Duodenal mucosa (tissue), 2 donors: ENCODE data around the gene ADGRV1.
"Not testable (repeated sequence)": the region's sequence is repeated elsewhere in the genome, so short reads cannot be mapped to it uniquely, and the experiment has no call there.

Experiments used
- H3K27ac ChIP-seq: one replicate; pipeline ENCODE4 v1.7.0; 2013; ENCODE audit warnings: low read depth, low read length
- H3K27me3 ChIP-seq, 2 donors: one replicate each; pipeline ENCODE4 v1.7.0; 2013; ENCODE audit warnings: low read length in 2 of 2, control low read depth in 1 of 2; ENCODE audit not compliant: insufficient read depth in 2 of 2, control insufficient read depth in 1 of 2
- H3K36me3 ChIP-seq, 2 donors: one replicate each; pipeline ENCODE4 v1.7.0; 2013; ENCODE audit warnings: low read length in 2 of 2, control low read depth in 1 of 2; ENCODE audit not compliant: insufficient read depth in 2 of 2, control insufficient read depth in 1 of 2
- H3K4me1 ChIP-seq, 2 donors: one replicate each; pipeline ENCODE4 v1.7.0; 2013; ENCODE audit warnings: low read length in 2 of 2, control low read depth in 1 of 2; ENCODE audit not compliant: insufficient read depth in 2 of 2, control insufficient read depth in 1 of 2
- H3K4me3 ChIP-seq, 2 donors: one replicate each; pipeline ENCODE4 v1.7.0; 2013; ENCODE audit warnings: low read length in 2 of 2, low read depth in 1 of 2
- H3K9ac ChIP-seq, 2 donors: one replicate each; pipeline ENCODE4 v1.7.0; 2013; ENCODE audit warnings: low read length in 2 of 2, low read depth in 1 of 2
- H3K9me3 ChIP-seq, 2 donors: one replicate each; pipeline ENCODE4 v1.7.0; 2013; ENCODE audit warnings: low read length in 2 of 2, control low read depth in 1 of 2; ENCODE audit not compliant: control insufficient read depth in 1 of 2

ADGRV1 gene

DNA sequence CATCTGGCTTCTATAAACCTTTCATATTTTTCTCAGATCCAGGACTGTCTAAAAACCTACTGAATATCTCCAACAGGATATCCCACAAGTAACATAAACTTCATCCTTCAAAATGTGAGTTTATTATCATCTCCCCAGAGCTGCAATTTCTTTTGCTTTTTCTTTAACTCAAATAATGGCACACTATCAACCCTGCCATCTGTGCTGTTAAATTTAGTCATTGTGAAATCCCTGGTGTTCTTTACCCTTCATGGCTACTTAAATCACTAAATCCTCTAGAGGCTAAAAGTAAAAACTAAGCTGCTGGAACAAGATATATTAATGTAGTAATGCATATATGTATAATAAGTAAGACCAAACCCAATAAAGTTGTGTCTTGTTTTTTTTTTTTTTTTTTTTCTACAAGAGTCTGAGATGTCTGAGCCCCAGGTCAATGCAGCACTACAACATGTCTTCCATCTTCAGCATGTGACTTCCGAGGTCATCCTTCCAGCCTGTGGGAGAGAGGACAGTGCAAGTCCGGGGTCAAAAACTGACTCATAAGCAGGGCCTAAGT lies 362.9 kb downstream of the ADGRV1 start:
- Histone ChIP-seq H3K9ac (no peak overlapping the region), H3K36me3 (no peaks in the 10 kb centered on the region), H3K9me3 (no peaks in the 10 kb centered on the region)

DNA sequence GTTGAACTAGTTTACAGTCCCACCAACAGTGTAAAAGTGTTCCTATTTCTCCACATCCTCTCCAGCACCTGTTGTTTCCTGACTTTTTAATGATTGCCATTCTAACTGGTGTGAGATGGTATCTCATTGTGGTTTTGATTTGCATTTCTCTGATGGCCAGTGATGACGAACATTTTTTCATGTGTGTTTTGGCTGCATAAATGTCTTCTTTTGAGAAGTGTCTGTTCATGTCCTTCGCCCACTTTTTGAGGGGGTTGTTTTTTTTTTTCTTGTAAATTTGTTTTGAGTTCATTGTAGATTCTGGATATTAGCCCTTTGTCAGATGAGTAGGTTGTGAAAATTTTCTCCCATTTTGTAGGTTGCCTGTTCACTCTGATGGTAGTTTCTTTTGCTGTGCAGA lies 365.6 kb downstream of the ADGRV1 start:
- H3K27me3 ChIP-seq, H3K36me3 ChIP-seq, H3K4me3 ChIP-seq, H3K4me1 ChIP-seq, H3K9me3 ChIP-seq, H3K9ac ChIP-seq, H3K27ac ChIP-seq: not testable (repeated sequence)

More for the DNA sequence above, 362.9 kb downstream of the ADGRV1 start:
- Histone ChIP-seq H3K4me1 (no peaks in the 10 kb centered on the region), H3K4me3 (no peak overlapping the region), H3K27ac (no peak overlapping the region), H3K27me3 (no peaks in the 10 kb centered on the region)

DNA sequence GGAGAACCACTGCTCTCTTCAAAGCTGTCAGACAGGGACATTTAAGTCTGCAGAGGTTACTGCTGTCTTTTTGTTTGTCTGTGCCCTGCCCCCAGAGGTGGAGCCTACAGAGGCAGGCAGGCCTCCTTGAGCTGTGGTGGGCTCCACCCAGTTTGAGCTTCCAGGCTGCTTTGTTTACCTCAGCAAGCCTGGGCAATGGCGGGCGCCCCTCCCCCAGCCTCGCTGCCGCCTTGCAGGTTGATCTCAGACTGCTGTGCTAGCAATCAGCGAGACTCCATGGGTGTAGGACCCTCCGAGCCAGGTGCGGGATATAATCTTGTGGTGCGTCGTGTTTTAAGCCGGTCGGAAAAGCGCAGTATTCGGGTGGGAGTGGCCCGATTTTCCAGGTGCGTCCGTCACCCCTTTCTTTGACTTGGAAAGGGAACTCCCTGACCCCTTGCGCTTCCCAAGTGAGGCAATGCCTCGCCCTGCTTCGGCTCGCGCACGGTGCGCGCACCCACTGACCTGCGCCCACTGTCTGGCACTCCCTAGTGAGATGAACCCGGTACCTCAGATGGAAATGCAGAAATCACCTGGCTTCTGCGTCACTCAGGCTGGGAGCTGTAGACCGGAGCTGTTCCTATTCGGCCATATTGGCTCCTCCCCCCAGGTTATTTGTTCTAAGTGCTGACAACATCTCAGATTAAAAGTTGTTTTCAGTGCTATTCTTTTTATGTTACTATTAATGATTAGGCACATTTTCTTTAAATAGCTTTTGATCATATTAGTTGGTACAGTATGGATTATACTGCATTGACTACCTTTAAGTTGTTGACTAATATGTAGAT lies 370.6 kb downstream of the ADGRV1 start:
- H3K9ac ChIP-seq, result not testable (repeated sequence)

DNA sequence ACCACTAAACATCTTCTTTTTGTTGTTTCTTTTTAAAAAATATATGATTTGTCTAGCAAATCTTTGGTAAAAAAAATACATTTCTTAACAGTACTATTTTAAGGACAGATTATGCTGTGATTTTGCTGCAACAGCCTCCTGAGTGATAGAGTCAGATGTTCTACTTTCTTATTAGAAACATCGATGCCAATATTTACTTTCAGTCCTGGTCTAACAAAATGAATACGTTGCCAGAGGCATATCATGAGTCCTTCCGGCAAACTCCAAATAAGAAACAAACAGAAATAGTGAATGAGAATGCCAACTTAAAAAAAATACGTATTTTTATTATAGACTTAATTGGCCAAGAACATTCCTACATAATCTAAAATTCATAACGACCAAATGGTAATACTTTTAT lies 371.5 kb downstream of the ADGRV1 start:
- Histone ChIP-seq H3K4me1 (no peaks in the 10 kb centered on the region), H3K27ac (no peak overlapping the region), H3K9ac (no peak overlapping the region), H3K36me3 (no peaks in the 10 kb centered on the region), H3K27me3 (no peaks in the 10 kb centered on the region), H3K9me3 (no peaks in the 10 kb centered on the region), H3K4me3 (no peak overlapping the region)

More for the DNA sequence above, 370.6 kb downstream of the ADGRV1 start:
- not testable (repeated sequence) for H3K4me1 ChIP-seq, H3K27ac ChIP-seq, H3K4me3 ChIP-seq, H3K27me3 ChIP-seq, H3K36me3 ChIP-seq, H3K9me3 ChIP-seq

DNA sequence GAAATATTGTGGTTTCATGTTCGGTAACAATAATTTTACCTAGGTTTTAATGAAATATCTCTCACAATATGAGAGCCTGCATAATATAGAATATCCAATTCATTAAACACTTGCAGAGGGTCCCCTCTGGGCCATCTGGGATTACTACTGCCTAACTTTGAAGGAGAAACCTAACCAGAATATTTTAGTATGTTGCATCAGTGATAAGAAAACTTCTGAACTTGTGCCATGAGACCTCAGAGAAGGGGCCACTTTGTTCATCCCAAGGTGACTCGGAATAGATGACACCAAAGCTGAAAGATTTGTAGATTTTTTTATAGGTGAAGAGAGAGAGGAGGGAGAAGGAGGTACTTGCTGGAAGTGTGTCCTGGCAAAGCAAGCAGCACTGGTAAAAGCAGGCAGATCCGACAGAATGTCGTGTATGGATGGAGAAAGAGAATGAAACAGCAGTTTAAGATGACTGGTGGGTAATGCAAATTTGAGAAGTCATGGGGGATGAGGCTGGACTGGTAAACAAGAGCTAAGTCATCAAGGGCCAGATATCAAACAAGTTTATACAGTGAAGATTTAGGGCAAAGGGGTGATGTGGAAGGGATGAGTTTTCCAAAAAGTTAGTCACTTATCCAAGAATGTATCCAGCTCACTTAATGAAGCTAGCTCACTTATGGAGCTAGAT lies 372.3 kb downstream of the ADGRV1 start:
- Histone ChIP-seq H3K36me3 (no peaks in the 10 kb centered on the region), H3K27ac (no peak overlapping the region), H3K9ac (no peak overlapping the region), H3K4me3 (no peak overlapping the region), H3K4me1 (no peaks in the 10 kb centered on the region), H3K9me3 (no peaks in the 10 kb centered on the region), H3K27me3 (no peaks in the 10 kb centered on the region)

DNA sequence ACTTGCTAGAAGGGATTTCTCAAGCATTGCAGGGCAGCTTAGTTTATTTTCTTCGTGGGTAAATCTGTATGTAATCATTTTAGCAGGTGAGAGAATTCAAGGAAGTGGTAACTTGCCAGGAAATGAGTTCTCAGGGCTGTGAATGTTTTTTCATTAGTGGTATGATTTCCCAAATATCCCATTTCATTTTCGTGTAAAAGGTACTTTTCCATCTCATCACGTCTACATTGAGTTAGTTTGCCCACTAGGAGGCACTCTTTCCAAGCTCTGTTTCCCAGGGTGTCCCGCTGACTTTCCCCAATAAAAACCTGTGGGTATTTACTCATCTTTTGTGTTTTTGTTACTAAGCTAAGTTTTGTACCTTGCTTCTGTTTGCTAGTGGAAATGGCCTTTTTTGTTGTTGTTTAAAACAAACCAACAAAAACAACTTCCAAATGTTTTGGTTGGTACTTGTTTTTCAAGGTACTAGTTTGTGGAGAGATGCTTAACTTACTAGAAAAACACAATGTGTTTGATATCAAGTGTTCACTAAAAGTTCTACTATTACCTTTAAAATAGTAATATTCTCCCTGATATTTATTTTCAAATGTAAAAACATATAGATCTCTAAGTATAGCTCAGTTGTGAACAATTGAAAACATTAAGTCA lies 373.6 kb downstream of the ADGRV1 start:
- H3K27me3 ChIP-seq, result no peaks in the 10 kb centered on the region
- no peaks in the 10 kb centered on the region for H3K4me1 ChIP-seq
- H3K9ac ChIP-seq, result no peak overlapping the region
- H3K27ac ChIP-seq, result no peak overlapping the region
- no peaks in the 10 kb centered on the region for H3K36me3 ChIP-seq
- no peaks in the 10 kb centered on the region for H3K9me3 ChIP-seq
- no peak overlapping the region for H3K4me3 ChIP-seq

DNA sequence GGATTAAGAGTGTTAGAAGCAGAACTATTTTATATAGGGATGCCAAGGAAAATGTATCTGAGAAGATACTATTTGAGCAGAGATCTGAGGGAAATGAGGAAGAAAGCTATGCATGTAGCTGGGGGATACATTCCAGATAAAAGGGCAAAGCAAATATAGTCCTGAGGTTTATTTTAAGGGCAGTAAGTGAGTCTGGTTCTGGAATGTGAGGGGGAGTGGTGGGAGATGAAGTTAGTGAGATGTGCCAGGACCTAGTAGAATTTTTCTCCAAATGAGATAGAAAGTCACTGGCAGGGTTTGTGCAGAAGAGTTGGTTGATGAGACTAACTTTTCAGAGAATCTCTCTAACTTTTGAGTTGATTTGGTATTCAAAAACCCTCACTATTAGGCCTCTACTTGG lies 374.7 kb downstream of the ADGRV1 start:
- Histone ChIP-seq H3K27me3 (no peaks in the 10 kb centered on the region), H3K36me3 (no peaks in the 10 kb centered on the region), H3K9ac (no peak overlapping the region), H3K4me3 (no peak overlapping the region), H3K27ac (no peak overlapping the region), H3K9me3 (no peaks in the 10 kb centered on the region), H3K4me1 (no peaks in the 10 kb centered on the region)

DNA sequence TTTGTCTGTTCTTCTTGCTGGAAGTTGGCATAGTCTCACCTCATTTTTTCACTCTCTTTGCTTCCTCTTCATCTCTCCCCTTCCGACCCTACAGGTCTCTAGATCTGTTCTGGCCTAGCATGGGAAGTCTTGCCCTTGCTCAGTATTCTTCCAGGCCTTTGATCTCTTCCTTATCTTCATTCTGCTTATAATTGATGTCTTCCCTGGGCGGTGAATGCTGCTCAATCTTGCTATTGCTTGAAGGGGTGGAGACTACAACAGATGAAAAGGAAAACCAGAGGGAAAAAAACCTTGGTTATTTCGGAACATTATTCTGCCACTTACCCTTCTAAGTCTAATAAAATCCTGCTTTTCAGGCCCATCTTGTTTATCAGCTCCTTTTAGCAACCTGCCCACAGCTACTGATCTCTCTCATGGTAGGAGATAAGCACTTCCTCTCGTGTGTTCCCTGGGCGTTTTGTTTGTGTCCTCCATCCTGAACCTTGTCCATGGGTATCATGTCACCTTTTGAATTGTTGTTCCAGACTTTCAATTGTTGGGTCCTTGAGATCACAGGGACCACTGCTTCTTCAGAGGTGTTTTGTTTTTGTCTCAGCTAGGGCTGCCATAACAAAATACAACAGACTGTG lies 375.6 kb downstream of the ADGRV1 start:
- Histone ChIP-seq H3K9me3 (no peaks in the 10 kb centered on the region), H3K4me3 (no peak overlapping the region), H3K27ac (no peak overlapping the region), H3K9ac (no peak overlapping the region), H3K4me1 (no peaks in the 10 kb centered on the region), H3K36me3 (no peaks in the 10 kb centered on the region), H3K27me3 (no peaks in the 10 kb centered on the region)

DNA sequence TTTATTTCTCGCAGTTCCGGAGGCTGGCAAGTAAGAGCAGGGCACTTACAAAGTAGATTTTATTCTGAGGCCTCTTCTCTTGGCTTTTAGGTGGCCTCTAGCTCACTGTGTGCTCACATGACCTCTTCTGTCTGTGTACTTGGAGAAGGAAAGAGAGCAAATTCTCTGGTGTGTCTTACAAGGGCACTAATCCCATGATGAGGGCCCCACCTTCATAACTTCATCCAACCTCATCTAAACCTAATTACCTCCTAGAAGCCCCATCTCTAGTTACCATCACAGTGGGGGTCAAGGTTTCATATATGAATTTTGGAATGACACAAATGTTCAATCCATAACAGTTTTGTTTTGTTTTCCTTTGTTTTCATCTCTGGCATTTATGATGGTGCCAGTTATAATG lies 376.1 kb downstream of the ADGRV1 start:
- Histone ChIP-seq H3K9me3 (no peaks in the 10 kb centered on the region), H3K27ac (no peak overlapping the region), H3K9ac (no peak overlapping the region), H3K4me1 (no peaks in the 10 kb centered on the region), H3K36me3 (no peaks in the 10 kb centered on the region), H3K4me3 (no peak overlapping the region), H3K27me3 (no peaks in the 10 kb centered on the region)

DNA sequence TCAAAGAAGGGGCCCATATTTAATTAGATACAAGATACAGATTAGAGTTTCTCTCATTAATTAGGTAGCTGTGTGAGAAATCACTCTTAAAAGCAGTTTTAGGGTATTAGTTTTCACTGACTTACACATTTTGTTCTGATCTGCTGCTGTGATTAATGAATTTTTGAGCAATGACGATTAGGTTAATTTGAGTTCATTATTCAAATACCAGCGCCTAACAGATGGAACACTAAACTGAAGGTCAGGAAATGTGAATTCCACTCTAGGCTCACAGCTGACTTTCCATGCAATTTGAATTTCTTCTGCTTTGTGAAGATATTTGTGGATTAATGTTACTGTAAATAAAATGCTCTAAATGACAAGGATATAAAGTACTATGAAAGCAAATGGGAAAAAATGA lies 380.6 kb downstream of the ADGRV1 start:
- H3K27ac ChIP-seq, result no peak overlapping the region
- no peaks in the 10 kb centered on the region for H3K36me3 ChIP-seq
- H3K4me1 ChIP-seq, result peaks cover 0 to 12% of the 10 kb centered on the region in 2 donors
- no peaks in the 10 kb centered on the region for H3K27me3 ChIP-seq
- H3K9ac ChIP-seq, result no peak overlapping the region
- H3K9me3 ChIP-seq, result no peaks in the 10 kb centered on the region
- no peak overlapping the region for H3K4me3 ChIP-seq
